DMS53 treated with DMSO at 0.1 percent for 48 hours (cell line): ENCODE data around the gene EFCAB12.
"Not testable (repeated sequence)": the region's sequence is repeated elsewhere in the genome, so short reads cannot be mapped to it uniquely, and the experiment has no call there.

ENCODE experiments used
- DNase-seq: peaks from one replicate; lab custom pipeline; 2025; ENCODE audit not compliant: unreplicated experiment; lab: John Stamatoyannopoulos, UW

The EFCAB12 gene

GRCh38 chr3:129398803-129399144 lies 29.7 kb downstream of the EFCAB12 start:
- DNase-seq: no peak

GRCh38 chr3:129393760-129394564 lies 34.5 kb downstream of the EFCAB12 start:
- not testable (repeated sequence) for DNase-seq

- DNase-seq: no peak
These were observed 35.2 kb downstream of the EFCAB12 start for GRCh38 chr3:129393271-129393670.

- DNase-seq: not testable (repeated sequence)
These were observed 36.1 kb downstream of the EFCAB12 start for GRCh38 chr3:129392106-129392887.

GRCh38 chr3:129391583-129391982 lies 36.9 kb downstream of the EFCAB12 start:
- DNase-seq: not testable (repeated sequence)

- no peak for DNase-seq
These were observed 38.9 kb downstream of the EFCAB12 start for GRCh38 chr3:129389572-129389937.

GRCh38 chr3:129388791-129389571 lies 39.5 kb downstream of the EFCAB12 start:
- not testable (repeated sequence) for DNase-seq

- no peak for DNase-seq
These were observed 40.9 kb downstream of the EFCAB12 start for GRCh38 chr3:129387487-129387886.

- no peak for DNase-seq
These were observed 41.5 kb downstream of the EFCAB12 start for GRCh38 chr3:129386984-129387383.

GRCh38 chr3:129385507-129385906 lies 42.9 kb downstream of the EFCAB12 start:
- not testable (repeated sequence) for DNase-seq

- no peak for DNase-seq
These were observed 43.7 kb downstream of the EFCAB12 start for GRCh38 chr3:129384594-129385323.

GRCh38 chr3:129384103-129384502 lies 44.3 kb downstream of the EFCAB12 start:
- not testable (repeated sequence) for DNase-seq

GRCh38 chr3:129383292-129383860 lies 45.1 kb downstream of the EFCAB12 start:
- peak; percentile 26 for DNase-seq

- no peak for DNase-seq
These were observed 46.1 kb downstream of the EFCAB12 start for GRCh38 chr3:129382366-129382765.

GRCh38 chr3:129379582-129380358 lies 48.7 kb downstream of the EFCAB12 start:
- DNase-seq: no peak

- no peak for DNase-seq
These were observed 49.5 kb downstream of the EFCAB12 start for GRCh38 chr3:129378949-129379348.

- no peak for DNase-seq
These were observed 50.8 kb downstream of the EFCAB12 start for GRCh38 chr3:129377615-129378014.

- DNase-seq: no peak
These were observed 53.3 kb downstream of the EFCAB12 start for GRCh38 chr3:129375099-129375498.

- no peak for DNase-seq
These were observed 57.2 kb downstream of the EFCAB12 start for GRCh38 chr3:129371041-129371826.
